Measurements from ENCODE around the gene LGALS9.
"Not testable (repeated sequence)": the region's sequence is repeated elsewhere in the genome, so short reads cannot be mapped to it uniquely, and the experiment has no call there.

The LGALS9 gene

DNA sequence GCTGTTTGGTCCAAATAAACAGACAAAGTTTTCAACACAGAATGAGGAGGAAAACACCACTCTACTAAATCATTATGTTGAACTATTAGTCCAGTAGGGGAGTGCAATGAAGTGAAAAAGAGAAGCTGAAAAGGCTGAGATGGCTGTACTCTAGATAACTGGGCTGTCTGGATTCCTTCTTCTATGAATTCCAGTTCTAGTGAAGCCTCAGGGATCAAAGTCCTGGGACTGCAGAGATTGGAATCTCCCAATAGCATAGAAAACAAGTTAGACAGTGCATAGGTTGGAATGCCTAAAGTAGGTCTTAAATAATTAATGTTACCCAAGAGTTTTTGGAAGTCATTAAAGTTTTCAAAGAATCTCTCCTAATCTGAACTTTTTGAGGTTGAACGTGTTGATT is 59.9 kb downstream of the LGALS9 start:
- no peak for DNase-seq (ENCODE audit: low spot score)

DNA sequence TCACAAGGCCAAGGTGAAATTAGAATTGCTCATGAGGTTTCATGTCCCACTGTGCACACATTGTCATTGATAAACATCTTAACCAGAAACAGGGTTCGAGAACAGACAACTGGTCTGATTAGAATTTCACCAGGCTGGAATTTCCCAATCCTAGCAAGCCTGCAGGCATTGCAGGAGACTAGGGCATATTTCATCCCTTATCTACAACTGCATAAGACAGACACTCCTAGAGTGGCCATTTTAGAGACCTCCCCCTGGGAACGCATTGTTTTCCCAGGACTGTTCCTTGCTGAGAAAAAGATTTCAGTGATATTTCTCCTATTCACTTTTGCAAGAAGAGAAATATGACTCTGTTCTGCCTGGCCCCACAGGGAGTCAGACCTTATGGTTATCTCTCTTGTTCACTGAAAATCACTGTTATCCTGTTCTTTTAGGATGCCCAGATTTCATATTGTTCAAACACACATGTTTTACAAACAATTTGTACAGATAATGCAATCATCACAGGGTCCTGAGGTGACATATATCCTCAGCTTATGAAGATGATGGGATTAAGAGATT is 64.3 kb downstream of the LGALS9 start:
- DNase-seq (ENCODE audit: low spot score), result not testable (repeated sequence)

Data from CD4-positive, alpha-beta T cell treated with Interleukin-15 for 4 hours (primary cell).